GM19043 (cell line): ENCODE data around the gene TACC3.
A peak's percentile ranks its signal among the peaks of the same experiment; 100 is the strongest.

Experiments used
- ATAC-seq: cut with Tn5 transposase; IDR thresholded peaks from one replicate; pipeline ENCODE4 v1.9.1; 2021; ENCODE audit warnings: low read depth; ENCODE audit not compliant: unreplicated experiment

Gene TACC3

GRCh38 chr4:1721003-1721665 lies at the start of gene TACC3, which contains the start of gene TMEM129:
Gene TACC3, plus strand, starts transcription at chr4:1721521. Its CDS starts 1,901 bp downstream, at chr4:1723422.
Gene TMEM129, minus strand, starts transcription at chr4:1721323. Its CDS starts 486 bp downstream, at chr4:1720837.
- peak; percentile 75 for ATAC-seq

- ATAC-seq, result no peak
Measured at GRCh38 chr4:1673671-1674070, 47.6 kb upstream of the TACC3 start.

GRCh38 chr4:1674682-1675081 lies 46.6 kb upstream of the TACC3 start:
- ATAC-seq, result no peak

GRCh38 chr4:1675136-1675801 lies 46.1 kb upstream of the TACC3 start:
- no peak for ATAC-seq

GRCh38 chr4:1675802-1676137 lies 45.6 kb upstream of the TACC3 start:
- no peak for ATAC-seq

GRCh38 chr4:1676605-1677525 lies 44.5 kb upstream of the TACC3 start:
- no peak for ATAC-seq

- ATAC-seq, result no peak
Measured at GRCh38 chr4:1678244-1678643, 43.1 kb upstream of the TACC3 start.

GRCh38 chr4:1682860-1683259 lies 38.5 kb upstream of the TACC3 start:
- ATAC-seq, result no peak

- no peak for ATAC-seq
Measured at GRCh38 chr4:1683261-1683735, 38.0 kb upstream of the TACC3 start.

- ATAC-seq, result peak; percentile 86
Measured at GRCh38 chr4:1683736-1684505, 37.4 kb upstream of the TACC3 start, which contains the start of gene FAM53A. Gene FAM53A, minus strand, starts transcription at chr4:1684313. Its CDS starts 15,572 bp downstream, at chr4:1668741.

- ATAC-seq, result no peak
Measured at GRCh38 chr4:1684506-1685234, 36.7 kb upstream of the TACC3 start.

GRCh38 chr4:1685235-1686150 lies 35.8 kb upstream of the TACC3 start:
- ATAC-seq, result no peak

- no peak for ATAC-seq
Measured at GRCh38 chr4:1686440-1687036, 34.8 kb upstream of the TACC3 start.

GRCh38 chr4:1690698-1691097 lies 30.6 kb upstream of the TACC3 start:
- no peak for ATAC-seq

- ATAC-seq, result no peak
Measured at GRCh38 chr4:1691737-1692373, 29.5 kb upstream of the TACC3 start.

- no peak for ATAC-seq
Measured at GRCh38 chr4:1693131-1693896, 28.0 kb upstream of the TACC3 start.

- ATAC-seq, result no peak
Measured at GRCh38 chr4:1695913-1696312, 25.4 kb upstream of the TACC3 start.
